Small intestine (tissue), 7 donors: ENCODE results near the gene NYAP2. TPM values are rescaled to one million over a fixed set of nuclear protein-coding genes. Genes with fewer than 3 reads are reported as not detected.

ENCODE experiments used
- DNase-seq, 2 donors: peaks; one replicate each; pipeline versions ENCODE4 v3.0.0 to v3.0.0-alpha.2; 2013
- FAIRE-seq: peaks from 2 replicates; lab custom pipeline; 2012; peaks lifted over from hg19 to GRCh38; lab: Jason Lieb, UNC
- H3K27ac ChIP-seq, 3 donors: one replicate each; pipeline ENCODE4 v1.5.1; 2013; ENCODE audit warnings: low read length in 2 of 3, mild to moderate bottlenecking in 2 of 3, control low read depth in 1 of 3, inconsistent platforms in 1 of 3, low read depth in 1 of 3, moderate library complexity in 1 of 3
- H3K27me3 ChIP-seq, 3 donors: one replicate each; pipeline ENCODE4 v1.6.1; 2013; ENCODE audit warnings: low read length in 3 of 3, inconsistent platforms in 1 of 3; ENCODE audit not compliant: control insufficient read depth in 3 of 3, insufficient read depth in 3 of 3
- H3K36me3 ChIP-seq, 3 donors: one replicate each; pipeline ENCODE4 v1.6.1; 2013; ENCODE audit warnings: low read length in 3 of 3, inconsistent platforms in 1 of 3, low read depth in 1 of 3, mild to moderate bottlenecking in 1 of 3, moderate library complexity in 1 of 3; ENCODE audit not compliant: control insufficient read depth in 3 of 3, insufficient read depth in 2 of 3
- H3K4me1 ChIP-seq, 3 donors: one replicate each; pipeline ENCODE4 v1.6.1; 2013; ENCODE audit warnings: low read length in 2 of 3, inconsistent platforms in 1 of 3, low read depth in 1 of 3, mild to moderate bottlenecking in 1 of 3, moderate library complexity in 1 of 3; ENCODE audit not compliant: control insufficient read depth in 3 of 3, insufficient read depth in 2 of 3
- H3K4me3 ChIP-seq, 3 donors: one replicate each; pipeline ENCODE4 v1.5.1; 2013; ENCODE audit warnings: low read length in 3 of 3, control low read depth in 1 of 3, inconsistent platforms in 1 of 3, low read depth in 1 of 3, mild to moderate bottlenecking in 1 of 3, moderate library complexity in 1 of 3
- H3K9me3 ChIP-seq, 2 donors: one replicate each; pipeline ENCODE4 v1.6.1; 2013; ENCODE audit warnings: low read depth in 1 of 2, low read length in 1 of 2; ENCODE audit not compliant: control insufficient read depth in 2 of 2, insufficient read depth in 1 of 2
- WGBS, 3 donors: extraction: QIAGEN DNeasy Blood & Tissue Kit; methylation state at CpG; one replicate each; pipeline ENCODE4 v1.1.7; 2013; 5-methylcytosine and 5-hydroxymethylcytosine counted together
- polyA plus RNA-seq, 4 donors: library from polyadenylated mRNA; stranded (reverse) in 3 of 4; unstranded in 1 of 4; fragments of 200-250 nt in 3 of 4; fragments of 120-200 nt in 1 of 4; gene quantifications; one replicate each; pipeline versions ENCODE4 v1.2.1 to v1.2.3, GENCODE V29; 2013
- donor health status: healthy with polysubstance abuse.
- donor health status: control.
- donor health status: control.
- donor health status: Bipolar disorder and iron deficiency.
- donor health status: healthy.

The NYAP2 gene
- polyA plus RNA-seq, 4 donors = 0.07 to 0.12 TPM; not detected in 2

GRCh38 chr2:225543626-225544025 is 144.1 kb downstream of the NYAP2 start:
- no peaks in the 10 kb centered on the region for H3K4me1 ChIP-seq
- H3K36me3 ChIP-seq = no peaks in the 10 kb centered on the region
- H3K27ac ChIP-seq = no peak overlapping the region
- no peak overlapping the region for H3K4me3 ChIP-seq
- FAIRE-seq (no peak), DNase-seq (peak in 1 of 2 donors; percentile 15)
- no peaks in the 10 kb centered on the region for H3K9me3 ChIP-seq
- H3K27me3 ChIP-seq = no peaks in the 10 kb centered on the region
- 15 to 69% (median 24%) methylated on average over 2 of the region's 2 CpGs for WGBS, 3 donors

- Histone ChIP-seq H3K27me3 (no peaks in the 10 kb centered on the region), H3K4me3 (no peak overlapping the region), H3K9me3 (no peaks in the 10 kb centered on the region), H3K4me1 (no peaks in the 10 kb centered on the region), H3K27ac (no peak overlapping the region), H3K36me3 (no peaks in the 10 kb centered on the region)
- DNase-seq (peak in 1 of 2 donors; percentile 24), FAIRE-seq (no peak)
These were observed 157.0 kb downstream of the NYAP2 start for GRCh38 chr2:225556461-225556860.

- H3K9me3 ChIP-seq = no peaks in the 10 kb centered on the region
- H3K4me3 ChIP-seq = no peak overlapping the region
- DNase-seq = no peak
- 70 to 84% (median 75%) methylated on average over 6 of the region's 6 CpGs for WGBS, 3 donors
- H3K27me3 ChIP-seq = no peaks in the 10 kb centered on the region
- H3K4me1 ChIP-seq = no peaks in the 10 kb centered on the region
- H3K27ac ChIP-seq = no peak overlapping the region
- no peaks in the 10 kb centered on the region for H3K36me3 ChIP-seq
- FAIRE-seq = no peak
These were observed 159.0 kb downstream of the NYAP2 start for GRCh38 chr2:225558399-225559071.

- Histone ChIP-seq H3K9me3 (no peaks in the 10 kb centered on the region), H3K4me3 (no peak overlapping the region), H3K4me1 (no peaks in the 10 kb centered on the region), H3K36me3 (no peaks in the 10 kb centered on the region), H3K27me3 (no peaks in the 10 kb centered on the region), H3K27ac (no peak overlapping the region)
- FAIRE-seq = no peak
- DNase-seq = no peak
- 83 to 91% (median 88%) methylated on average over 1 of the region's 1 CpG for WGBS, 3 donors
These were observed 159.5 kb downstream of the NYAP2 start for GRCh38 chr2:225559072-225559415.

GRCh38 chr2:225566798-225567197 is 167.3 kb downstream of the NYAP2 start:
- Histone ChIP-seq H3K36me3 (no peaks in the 10 kb centered on the region), H3K4me1 (no peaks in the 10 kb centered on the region), H3K27ac (no peak overlapping the region), H3K4me3 (no peak overlapping the region), H3K27me3 (no peaks in the 10 kb centered on the region), H3K9me3 (peaks cover 0 to 7% of the 10 kb centered on the region in 2 donors)
- peak; percentile 4 to 48 for DNase-seq
- FAIRE-seq = no peak
- WGBS, 3 donors = 34 to 58% (median 39%) methylated on average over 4 of the region's 4 CpGs

GRCh38 chr2:225569995-225570394 is 170.5 kb downstream of the NYAP2 start:
- Histone ChIP-seq H3K27me3 (no peaks in the 10 kb centered on the region), H3K4me3 (no peak overlapping the region), H3K9me3 (peaks cover 0 to 7% of the 10 kb centered on the region in 2 donors), H3K4me1 (no peaks in the 10 kb centered on the region), H3K36me3 (no peaks in the 10 kb centered on the region), H3K27ac (no peak overlapping the region)
- no peak for FAIRE-seq
- DNase-seq = no peak

GRCh38 chr2:225573603-225574002 is 174.1 kb downstream of the NYAP2 start:
- Histone ChIP-seq H3K4me1 (no peaks in the 10 kb centered on the region), H3K27me3 (no peaks in the 10 kb centered on the region), H3K4me3 (no peak overlapping the region), H3K27ac (no peak overlapping the region), H3K36me3 (no peaks in the 10 kb centered on the region), H3K9me3 (peaks cover 0 to 7% of the 10 kb centered on the region in 2 donors)
- WGBS, 3 donors = 63 to 76% (median 69%) methylated on average over 3 of the region's 3 CpGs
- FAIRE-seq = no peak
- DNase-seq = no peak

GRCh38 chr2:225574582-225575138 is 175.2 kb downstream of the NYAP2 start:
- DNase-seq (peak; percentile 5 to 19), FAIRE-seq (no peak)
- Histone ChIP-seq H3K4me3 (no peak overlapping the region), H3K4me1 (no peaks in the 10 kb centered on the region), H3K27me3 (no peaks in the 10 kb centered on the region), H3K9me3 (peaks cover 0 to 7% of the 10 kb centered on the region in 2 donors), H3K36me3 (no peaks in the 10 kb centered on the region), H3K27ac (no peak overlapping the region)
- WGBS, 3 donors = 39 to 60% (median 53%) methylated on average over 5 of the region's 5 CpGs

- no peaks in the 10 kb centered on the region for H3K4me1 ChIP-seq
- no peaks in the 10 kb centered on the region for H3K9me3 ChIP-seq
- DNase-seq (no peak), FAIRE-seq (no peak)
- H3K4me3 ChIP-seq = no peak overlapping the region
- no peaks in the 10 kb centered on the region for H3K36me3 ChIP-seq
- H3K27ac ChIP-seq = no peak overlapping the region
- H3K27me3 ChIP-seq = no peaks in the 10 kb centered on the region
These were observed 181.6 kb downstream of the NYAP2 start for GRCh38 chr2:225581135-225581534.
